ENCODE data around the gene UVRAG.

DNA sequence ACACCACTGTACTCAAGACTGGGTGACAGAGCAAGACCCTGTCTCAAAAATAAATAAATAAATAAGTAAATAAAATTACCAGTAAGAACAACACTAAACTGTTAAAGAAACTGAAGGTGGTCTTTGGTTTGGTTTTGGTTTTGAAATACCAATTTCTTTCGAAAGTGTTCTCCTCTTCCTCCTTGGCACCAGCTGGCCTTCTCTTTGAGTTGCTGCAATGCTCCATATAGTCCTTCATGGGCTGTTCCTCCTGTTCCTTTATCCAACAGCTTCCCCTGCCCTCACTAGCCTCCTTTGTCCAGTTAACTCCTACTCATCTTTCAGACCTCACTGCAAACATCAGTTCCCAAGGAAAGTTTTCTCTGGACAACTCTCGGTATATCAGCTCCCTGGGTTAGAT is 5.0 kb upstream of the UVRAG start:
- TF ChIP-seq SIN3A (IDR thresholded peaks at IDR 0.05; ENCODE audit: borderline replicate concordance, insufficient read depth, low read depth, low read length) (no peak), POLR2AphosphoS5 (IDR thresholded peaks at IDR 0.05; ENCODE audit: low read depth, low read length) (no peak), TCF7L2 (IDR thresholded peaks at IDR 0.05; ENCODE audit: low read depth, low read length) (no peak)
- TF ChIP-seq, protein P1, sequence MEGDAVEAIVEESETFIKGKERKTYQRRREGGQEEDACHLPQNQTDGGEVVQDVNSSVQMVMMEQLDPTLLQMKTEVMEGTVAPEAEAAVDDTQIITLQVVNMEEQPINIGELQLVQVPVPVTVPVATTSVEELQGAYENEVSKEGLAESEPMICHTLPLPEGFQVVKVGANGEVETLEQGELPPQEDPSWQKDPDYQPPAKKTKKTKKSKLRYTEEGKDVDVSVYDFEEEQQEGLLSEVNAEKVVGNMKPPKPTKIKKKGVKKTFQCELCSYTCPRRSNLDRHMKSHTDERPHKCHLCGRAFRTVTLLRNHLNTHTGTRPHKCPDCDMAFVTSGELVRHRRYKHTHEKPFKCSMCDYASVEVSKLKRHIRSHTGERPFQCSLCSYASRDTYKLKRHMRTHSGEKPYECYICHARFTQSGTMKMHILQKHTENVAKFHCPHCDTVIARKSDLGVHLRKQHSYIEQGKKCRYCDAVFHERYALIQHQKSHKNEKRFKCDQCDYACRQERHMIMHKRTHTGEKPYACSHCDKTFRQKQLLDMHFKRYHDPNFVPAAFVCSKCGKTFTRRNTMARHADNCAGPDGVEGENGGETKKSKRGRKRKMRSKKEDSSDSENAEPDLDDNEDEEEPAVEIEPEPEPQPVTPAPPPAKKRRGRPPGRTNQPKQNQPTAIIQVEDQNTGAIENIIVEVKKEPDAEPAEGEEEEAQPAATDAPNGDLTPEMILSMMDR (IDR thresholded peaks at IDR 0.05), result no peak
- TF ChIP-seq, protein P2, sequence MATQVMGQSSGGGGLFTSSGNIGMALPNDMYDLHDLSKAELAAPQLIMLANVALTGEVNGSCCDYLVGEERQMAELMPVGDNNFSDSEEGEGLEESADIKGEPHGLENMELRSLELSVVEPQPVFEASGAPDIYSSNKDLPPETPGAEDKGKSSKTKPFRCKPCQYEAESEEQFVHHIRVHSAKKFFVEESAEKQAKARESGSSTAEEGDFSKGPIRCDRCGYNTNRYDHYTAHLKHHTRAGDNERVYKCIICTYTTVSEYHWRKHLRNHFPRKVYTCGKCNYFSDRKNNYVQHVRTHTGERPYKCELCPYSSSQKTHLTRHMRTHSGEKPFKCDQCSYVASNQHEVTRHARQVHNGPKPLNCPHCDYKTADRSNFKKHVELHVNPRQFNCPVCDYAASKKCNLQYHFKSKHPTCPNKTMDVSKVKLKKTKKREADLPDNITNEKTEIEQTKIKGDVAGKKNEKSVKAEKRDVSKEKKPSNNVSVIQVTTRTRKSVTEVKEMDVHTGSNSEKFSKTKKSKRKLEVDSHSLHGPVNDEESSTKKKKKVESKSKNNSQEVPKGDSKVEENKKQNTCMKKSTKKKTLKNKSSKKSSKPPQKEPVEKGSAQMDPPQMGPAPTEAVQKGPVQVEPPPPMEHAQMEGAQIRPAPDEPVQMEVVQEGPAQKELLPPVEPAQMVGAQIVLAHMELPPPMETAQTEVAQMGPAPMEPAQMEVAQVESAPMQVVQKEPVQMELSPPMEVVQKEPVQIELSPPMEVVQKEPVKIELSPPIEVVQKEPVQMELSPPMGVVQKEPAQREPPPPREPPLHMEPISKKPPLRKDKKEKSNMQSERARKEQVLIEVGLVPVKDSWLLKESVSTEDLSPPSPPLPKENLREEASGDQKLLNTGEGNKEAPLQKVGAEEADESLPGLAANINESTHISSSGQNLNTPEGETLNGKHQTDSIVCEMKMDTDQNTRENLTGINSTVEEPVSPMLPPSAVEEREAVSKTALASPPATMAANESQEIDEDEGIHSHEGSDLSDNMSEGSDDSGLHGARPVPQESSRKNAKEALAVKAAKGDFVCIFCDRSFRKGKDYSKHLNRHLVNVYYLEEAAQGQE (IDR thresholded peaks at IDR 0.05; ENCODE audit: insufficient read depth in 1 of 2, low read depth in 2 of 2, low read length in 1 of 2), result no peak

Measured in Panc1 (cell line).